SK-N-SH treated with all-trans-retinoic acid at 6 μM for 48 hours (cell line): ENCODE results near the gene FNDC11.

Experiments used
- ATAC-seq: fragments of 200-7000 bp; cut with Tn5 transposase; 3 replicates; pipeline ENCODE4 v1.9.1; 2020; ENCODE audit warnings: mild to moderate bottlenecking, moderate library complexity
- ARNTL ChIP-seq: fragments of 450-650 bp; formaldehyde crosslinking; IDR thresholded peaks from 2 replicates; pipeline ENCODE4 v1.5.0; 2020; ENCODE audit warnings: low read depth, mild to moderate bottlenecking, moderate library complexity, borderline replicate concordance
- BACH2 ChIP-seq: fragments of 250-450 bp; sonication (Bioruptor Pico); IDR thresholded peaks from 2 replicates; pipeline ENCODE4 v1.9.0; 2021; ENCODE audit warnings: mild to moderate bottlenecking, borderline replicate concordance
- CREB5 ChIP-seq: fragments of 250-450 bp; sonication (Bioruptor Pico); IDR thresholded peaks from 2 replicates; pipeline ENCODE4 v1.5.1; 2020; ENCODE audit warnings: low read depth, mild to moderate bottlenecking, moderate library complexity
- CSDC2 ChIP-seq: fragments of 250-450 bp; sonication (Bioruptor Pico); IDR thresholded peaks from 2 replicates; pipeline ENCODE4 v1.5.0; 2020; ENCODE audit warnings: mild to moderate bottlenecking, moderate library complexity
- ESRRG ChIP-seq: fragments of 250-450 bp; sonication (Bioruptor Pico); IDR thresholded peaks from 2 replicates; pipeline ENCODE4 v1.6.1; 2021; ENCODE audit warnings: mild to moderate bottlenecking
- ISL1 ChIP-seq: fragments of 250-450 bp; sonication (Bioruptor Pico); IDR thresholded peaks from 2 replicates; pipeline ENCODE4 v2.1.2; 2022; ENCODE audit warnings: mild to moderate bottlenecking, moderate library complexity
- OSR1 ChIP-seq: fragments of 250-450 bp; sonication (Bioruptor Pico); IDR thresholded peaks from 2 replicates; pipeline ENCODE4 v1.8.0; 2022; ENCODE audit warnings: moderate library complexity, mild to moderate bottlenecking, inconsistent platforms
- PPARA ChIP-seq: fragments of 250-450 bp; sonication (Bioruptor Pico); IDR thresholded peaks from 2 replicates; pipeline ENCODE4 v1.5.0; 2020; ENCODE audit warnings: mild to moderate bottlenecking, borderline replicate concordance
- RARB ChIP-seq: fragments of 250-450 bp; sonication (Bioruptor Pico); IDR thresholded peaks from 2 replicates; pipeline ENCODE4 v1.8.0; 2021; ENCODE audit warnings: mild to moderate bottlenecking, moderate library complexity
- SNAI2 ChIP-seq: fragments of 250-450 bp; sonication (Bioruptor Pico); IDR thresholded peaks from 2 replicates; pipeline ENCODE4 v1.5.0; 2020; ENCODE audit warnings: mild to moderate bottlenecking, moderate library complexity
- TCF4 ChIP-seq: fragments of 250-450 bp; sonication (Bioruptor Pico); IDR thresholded peaks from 2 replicates; pipeline ENCODE4 v1.8.0; 2021; ENCODE audit warnings: mild to moderate bottlenecking, moderate library complexity, borderline replicate concordance
- TOX ChIP-seq: fragments of 250-450 bp; sonication (Bioruptor Pico); IDR thresholded peaks from 2 replicates; pipeline ENCODE4 v1.8.0; 2021; ENCODE audit warnings: mild to moderate bottlenecking, moderate library complexity, borderline replicate concordance
- TSHZ2 ChIP-seq: fragments of 250-450 bp; sonication (Bioruptor Pico); IDR thresholded peaks from 2 replicates; pipeline ENCODE4 v1.5.0; 2020; ENCODE audit warnings: mild to moderate bottlenecking, moderate library complexity
- ZC3H10 ChIP-seq: fragments of 250-450 bp; sonication (Bioruptor Pico); IDR thresholded peaks from 2 replicates; pipeline ENCODE4 v1.5.1; 2021; ENCODE audit warnings: mild to moderate bottlenecking, moderate library complexity
- ZFP3 ChIP-seq: fragments of 250-450 bp; sonication (Bioruptor Pico); IDR thresholded peaks from 2 replicates; pipeline ENCODE4 v1.5.0; 2020; ENCODE audit warnings: mild to moderate bottlenecking, moderate library complexity
- ZNF565 ChIP-seq: fragments of 450-650 bp; formaldehyde crosslinking; conservative IDR thresholded peaks from 2 replicates; pipeline ENCODE4 v1.5.0; 2020; ENCODE audit warnings: low read depth, mild to moderate bottlenecking, moderate library complexity
- ZNF70 ChIP-seq: fragments of 450-650 bp; formaldehyde crosslinking; IDR thresholded peaks from 2 replicates; pipeline ENCODE4 v1.5.0; 2020; ENCODE audit warnings: mild to moderate bottlenecking, moderate library complexity
- ZNF8 ChIP-seq: fragments of 450-650 bp; formaldehyde crosslinking; IDR thresholded peaks from 2 replicates; pipeline ENCODE4 v1.5.0; 2020; ENCODE audit warnings: mild to moderate bottlenecking, moderate library complexity
- TF ChIP-seq, protein P1 (sequence below): fragments of 250-450 bp; sonication (Bioruptor Pico); IDR thresholded peaks from 2 replicates; pipeline ENCODE4 v1.5.1; 2021; ENCODE audit warnings: mild to moderate bottlenecking, moderate library complexity
- TF ChIP-seq, protein P2 (sequence below): fragments of 250-450 bp; sonication (Bioruptor Pico); IDR thresholded peaks from 2 replicates; pipeline ENCODE4 v1.8.0; 2020; ENCODE audit warnings: mild to moderate bottlenecking, moderate library complexity, borderline replicate concordance

The FNDC11 gene

GRCh38 chr20:63562461-63563224, 8.7 kb downstream of the FNDC11 start:
- TF ChIP-seq ESRRG (CRISPR knock-in tag) (no peak), RARB (no peak), SNAI2 (no peak), ZC3H10 (CRISPR knock-in tag) (no peak), ZNF8 (CRISPR knock-in tag) (no peak), CSDC2 (CRISPR knock-in tag) (no peak), ZFP3 (CRISPR knock-in tag) (no peak), ZNF565 (CRISPR knock-in tag) (no peak)
- no peak for ATAC-seq

DNA sequence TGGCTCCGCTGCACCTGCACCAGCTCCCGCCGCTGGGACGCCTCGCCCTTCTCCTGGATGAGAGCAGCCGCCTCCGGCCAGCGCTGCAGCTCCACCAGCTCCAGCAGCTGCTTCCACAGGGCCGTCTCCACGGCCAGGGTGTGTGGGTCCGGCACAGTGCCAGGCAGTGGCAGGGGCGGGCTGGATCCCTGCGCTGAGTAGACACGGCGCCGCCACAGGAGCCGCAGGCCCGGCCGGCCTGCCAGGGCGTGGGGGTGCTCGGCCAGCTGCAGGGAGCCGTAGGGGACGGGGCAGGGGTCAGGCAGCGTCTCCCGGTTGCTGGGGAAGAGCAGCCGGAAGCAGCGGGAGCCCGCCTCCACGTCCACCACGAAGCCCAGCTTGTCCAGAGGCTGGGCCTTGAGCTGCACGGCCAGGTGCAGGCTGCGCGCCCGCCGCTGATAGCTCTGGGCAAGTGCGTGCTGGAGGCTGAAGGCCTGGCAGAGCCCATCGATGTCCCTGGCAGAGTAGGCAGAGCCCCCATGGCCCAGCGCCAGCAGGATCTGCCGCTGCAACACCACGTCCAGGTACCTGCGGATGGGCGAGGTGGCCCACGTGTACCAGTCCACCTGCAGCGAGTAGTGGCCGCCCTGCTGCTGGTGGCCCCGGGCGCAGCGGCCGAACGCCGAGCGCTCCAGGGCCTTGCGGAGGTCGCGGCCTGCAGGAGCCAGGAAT, 9.4 kb downstream of the FNDC11 start:
- ATAC-seq = no peak
- TF ChIP-seq CREB5 (CRISPR knock-in tag) = no peak
- TF ChIP-seq, protein P1, sequence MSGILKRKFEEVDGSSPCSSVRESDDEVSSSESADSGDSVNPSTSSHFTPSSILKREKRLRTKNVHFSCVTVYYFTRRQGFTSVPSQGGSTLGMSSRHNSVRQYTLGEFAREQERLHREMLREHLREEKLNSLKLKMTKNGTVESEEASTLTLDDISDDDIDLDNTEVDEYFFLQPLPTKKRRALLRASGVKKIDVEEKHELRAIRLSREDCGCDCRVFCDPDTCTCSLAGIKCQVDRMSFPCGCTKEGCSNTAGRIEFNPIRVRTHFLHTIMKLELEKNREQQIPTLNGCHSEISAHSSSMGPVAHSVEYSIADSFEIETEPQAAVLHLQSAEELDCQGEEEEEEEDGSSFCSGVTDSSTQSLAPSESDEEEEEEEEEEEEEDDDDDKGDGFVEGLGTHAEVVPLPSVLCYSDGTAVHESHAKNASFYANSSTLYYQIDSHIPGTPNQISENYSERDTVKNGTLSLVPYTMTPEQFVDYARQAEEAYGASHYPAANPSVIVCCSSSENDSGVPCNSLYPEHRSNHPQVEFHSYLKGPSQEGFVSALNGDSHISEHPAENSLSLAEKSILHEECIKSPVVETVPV (CRISPR knock-in tag) = no peak
- TF ChIP-seq CSDC2 (CRISPR knock-in tag) = no peak
- no peak for TF ChIP-seq OSR1 (CRISPR knock-in tag)
- TF ChIP-seq ZC3H10 (CRISPR knock-in tag) = no peak
- no peak for TF ChIP-seq ARNTL (CRISPR knock-in tag)
- TF ChIP-seq ZNF565 (CRISPR knock-in tag) = no peak
- no peak for TF ChIP-seq ZFP3 (CRISPR knock-in tag)
- no peak for TF ChIP-seq ZNF70 (CRISPR knock-in tag)
- TF ChIP-seq TOX (CRISPR knock-in tag) = no peak
- TF ChIP-seq RARB = no peak
- no peak for TF ChIP-seq ZNF8 (CRISPR knock-in tag)
- no peak for TF ChIP-seq ISL1 (CRISPR knock-in tag)
- TF ChIP-seq TSHZ2 (CRISPR knock-in tag) = no peak
- TF ChIP-seq, protein P2, sequence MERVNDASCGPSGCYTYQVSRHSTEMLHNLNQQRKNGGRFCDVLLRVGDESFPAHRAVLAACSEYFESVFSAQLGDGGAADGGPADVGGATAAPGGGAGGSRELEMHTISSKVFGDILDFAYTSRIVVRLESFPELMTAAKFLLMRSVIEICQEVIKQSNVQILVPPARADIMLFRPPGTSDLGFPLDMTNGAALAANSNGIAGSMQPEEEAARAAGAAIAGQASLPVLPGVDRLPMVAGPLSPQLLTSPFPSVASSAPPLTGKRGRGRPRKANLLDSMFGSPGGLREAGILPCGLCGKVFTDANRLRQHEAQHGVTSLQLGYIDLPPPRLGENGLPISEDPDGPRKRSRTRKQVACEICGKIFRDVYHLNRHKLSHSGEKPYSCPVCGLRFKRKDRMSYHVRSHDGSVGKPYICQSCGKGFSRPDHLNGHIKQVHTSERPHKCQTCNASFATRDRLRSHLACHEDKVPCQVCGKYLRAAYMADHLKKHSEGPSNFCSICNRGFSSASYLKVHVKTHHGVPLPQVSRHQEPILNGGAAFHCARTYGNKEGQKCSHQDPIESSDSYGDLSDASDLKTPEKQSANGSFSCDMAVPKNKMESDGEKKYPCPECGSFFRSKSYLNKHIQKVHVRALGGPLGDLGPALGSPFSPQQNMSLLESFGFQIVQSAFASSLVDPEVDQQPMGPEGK (CRISPR knock-in tag) = no peak
- no peak for TF ChIP-seq BACH2 (CRISPR knock-in tag)
- no peak for TF ChIP-seq PPARA (CRISPR knock-in tag)
- no peak for TF ChIP-seq ESRRG (CRISPR knock-in tag)

- ATAC-seq = no peak
- TF ChIP-seq, protein P1 (CRISPR knock-in tag) = no peak
- no peak for TF ChIP-seq ZNF70 (CRISPR knock-in tag)
- TF ChIP-seq TCF4 (CRISPR knock-in tag) = no peak
- TF ChIP-seq, protein P2 (CRISPR knock-in tag) = no peak
- no peak for TF ChIP-seq ZNF8 (CRISPR knock-in tag)
- no peak for TF ChIP-seq CSDC2 (CRISPR knock-in tag)
- TF ChIP-seq ZNF565 (CRISPR knock-in tag) = no peak
- no peak for TF ChIP-seq BACH2 (CRISPR knock-in tag)
- no peak for TF ChIP-seq TSHZ2 (CRISPR knock-in tag)
These were observed 10.3 kb downstream of the FNDC11 start for GRCh38 chr20:63564036-63564810.
